ENCODE data around the gene UIMC1. TPM values are rescaled to one million over a fixed set of nuclear protein-coding genes. Genes with fewer than 3 reads are reported as not detected.
"Not testable (repeated sequence)": the region's sequence is repeated elsewhere in the genome, so short reads cannot be mapped to it uniquely, and the experiment has no call there.

Gene UIMC1
- 10 to 100 TPM; 40.2 to 56.7 (median 44.6) TPM for total RNA-seq

GRCh38 chr5:177006265-177006972, at the start of gene UIMC1:
TSS of gene UIMC1 (minus strand) at chr5:177006779. CDS start at chr5:176982615, 24,164 bp downstream.
- Histone ChIP-seq H3K36me3 (no peaks in the 10 kb centered on the region), H3K9me3 (peaks cover 0 to 2% (median 0%) of the 10 kb centered on the region in 4 donors), H3K27me3 (no peaks in the 10 kb centered on the region), H3K4me1 (peaks cover 0 to 23% (median 16%) of the 10 kb centered on the region in 4 donors), H3K4me3 (peak within 1 kb of the TSS; percentile 71 to 92 (median 89)), H3K27ac (peak within 1 kb of the TSS; percentile 70 to 96 (median 93))
- 0 to 3% methylated on average over 10 to 74 of the region's 83 CpGs for WGBS, 2 donors
- TF ChIP-seq EP300 (IDR thresholded peaks at IDR 0.05): peak in 1 of 2 donors; percentile 84
- peak; percentile 17 to 31 for TF ChIP-seq POLR2A (IDR thresholded peaks at IDR 0.05)
- TF ChIP-seq CTCF (IDR thresholded peaks at IDR 0.05): peak in 2 of 5 experiments; percentile 5 to 34
- peak; percentile 81 to 85 for DNase-seq (ENCODE audit: low spot score in 2 of 2)

DNA sequence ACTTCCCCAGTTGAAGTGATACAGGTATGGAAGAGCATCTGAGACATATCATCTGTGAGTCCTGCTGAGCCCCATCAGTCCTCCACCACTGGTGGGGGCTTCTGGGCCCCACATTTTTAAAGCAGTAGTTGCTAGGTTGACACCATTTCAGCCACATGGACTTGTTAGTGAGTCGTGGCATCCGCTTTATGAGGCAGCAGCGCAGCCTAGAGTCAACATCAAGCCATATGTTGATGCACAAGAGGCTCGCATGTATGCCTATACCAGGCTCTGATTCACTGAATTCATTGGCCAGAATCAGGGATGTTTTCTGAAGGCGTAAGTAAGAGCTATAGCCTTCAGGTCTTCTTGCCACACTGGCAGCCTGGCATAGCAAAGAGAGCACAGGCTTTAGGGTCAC, 42.7 kb upstream of the UIMC1 start:
- Histone ChIP-seq H3K36me3 (peaks cover 0 to 96% (median 0%) of the 10 kb centered on the region in 3 donors), H3K4me1 (no peaks in the 10 kb centered on the region), H3K4me3 (no peak overlapping the region), H3K9me3 (no peaks in the 10 kb centered on the region), H3K27ac (no peak overlapping the region), H3K27me3 (no peaks in the 10 kb centered on the region)
- no peak for DNase-seq (ENCODE audit: low spot score in 2 of 2)
- 94 to 95% methylated on average over 5 of the region's 5 CpGs for WGBS, 2 donors
- TF ChIP-seq POLR2A (IDR thresholded peaks at IDR 0.05) (no peak), CTCF (IDR thresholded peaks at IDR 0.05) (no peak), EP300 (IDR thresholded peaks at IDR 0.05) (no peak)

- H3K27ac ChIP-seq; H3K9me3 ChIP-seq; H3K27me3 ChIP-seq; H3K4me3 ChIP-seq; H3K4me1 ChIP-seq; DNase-seq (ENCODE audit: low spot score in 2 of 2): not testable (repeated sequence)
- H3K36me3 ChIP-seq: peaks cover 0 to 96% (median 0%) of the 10 kb centered on the region in 3 donors
- WGBS, 2 donors: 93 to 96% methylated on average over 7 of the region's 7 CpGs
Observed at GRCh38 chr5:177048531-177048930, 42.0 kb upstream of the UIMC1 start.

GRCh38 chr5:177045631-177046030, 39.1 kb upstream of the UIMC1 start:
- no peaks in the 10 kb centered on the region for H3K4me1 ChIP-seq
- WGBS, 2 donors: 91 to 92% methylated on average over 4 of the region's 4 CpGs
- TF ChIP-seq CTCF (IDR thresholded peaks at IDR 0.05) (no peak), POLR2A (IDR thresholded peaks at IDR 0.05) (no peak), EP300 (IDR thresholded peaks at IDR 0.05) (no peak)
- H3K36me3 ChIP-seq: peaks cover 0 to 94% (median 0%) of the 10 kb centered on the region in 3 donors
- H3K9me3 ChIP-seq: no peaks in the 10 kb centered on the region
- H3K4me3 ChIP-seq: no peak overlapping the region
- no peak overlapping the region for H3K27ac ChIP-seq
- no peak for DNase-seq (ENCODE audit: low spot score in 2 of 2)
- no peaks in the 10 kb centered on the region for H3K27me3 ChIP-seq

GRCh38 chr5:177044641-177045040, 38.1 kb upstream of the UIMC1 start:
- peaks cover 0 to 85% (median 0%) of the 10 kb centered on the region in 3 donors for H3K36me3 ChIP-seq
- DNase-seq (ENCODE audit: low spot score in 2 of 2): no peak

More at GRCh38 chr5:177044641-177045040, 38.1 kb upstream of the UIMC1 start:
- H3K27ac ChIP-seq: no peak overlapping the region
- no peaks in the 10 kb centered on the region for H3K4me1 ChIP-seq
- TF ChIP-seq EP300 (IDR thresholded peaks at IDR 0.05) (no peak), POLR2A (IDR thresholded peaks at IDR 0.05) (no peak), CTCF (IDR thresholded peaks at IDR 0.05) (no peak)
- WGBS, 2 donors: 88 to 97% methylated on average over 1 of the region's 1 CpG
- no peak overlapping the region for H3K4me3 ChIP-seq
- H3K27me3 ChIP-seq: no peaks in the 10 kb centered on the region
- no peaks in the 10 kb centered on the region for H3K9me3 ChIP-seq

Measured in tibial nerve (tissue), 4 donors.